Adrenal gland (tissue), 5 donors: ENCODE results near the gene MRRF.

Experiments used
- CTCF ChIP-seq, 6 experiments: fragments of 450-650 bp in 4 of 6; fragments of 200-600 bp in 2 of 6; sonication (generic) in 1 of 6; IDR thresholded peaks; 1 replicate in 5 of 6; 2 replicates in 1 of 6; pipeline versions ENCODE4 v1.5.1 to v1.8.0; 2016 to 2021; ENCODE audit warnings: antibody characterized with exemption in 6 of 6, mild to moderate bottlenecking in 2 of 6, moderate library complexity in 1 of 6
- POLR2A ChIP-seq, 2 donors: fragments of 450-650 bp; IDR thresholded peaks; one replicate each; pipeline ENCODE4 v1.6.1; 2017; ENCODE audit warnings: antibody characterized with exemption in 2 of 2, mild to moderate bottlenecking in 2 of 2, moderate library complexity in 1 of 2
- donor health status: DM: no; HTN: no; CAD: no.

GRCh38 chr9:122334916-122335315 lies 70.2 kb downstream of the MRRF start:
- TF ChIP-seq CTCF (IDR thresholded peaks at IDR 0.05) = no peak
- no peak for TF ChIP-seq POLR2A (IDR thresholded peaks at IDR 0.05)
